ENCODE data around the gene ANKRD34A. TPM values are rescaled to one million over a fixed set of nuclear protein-coding genes. Genes with fewer than 3 reads are reported as not detected.

The ANKRD34A gene
- total and polyA plus RNA-seq, 4 donors, result 0.06 to 1.0 (median 0.46) TPM

GRCh38 chr1:145977486-145978470 lies 13.4 kb upstream of the ANKRD34A start:
- WGBS, 2 donors, result 17 to 18% methylated on average over 8 to 9 of the region's 9 CpGs
- Histone ChIP-seq H3K27me3 (ENCODE audit: control insufficient read depth in 3 of 3, insufficient read depth in 3 of 3, low read length in 2 of 3) (no peaks in the 10 kb centered on the region), H3K9me3 (ENCODE audit: control insufficient read depth in 4 of 4, insufficient read depth in 3 of 4, low read length in 3 of 4) (no peaks in the 10 kb centered on the region), H3K9ac (ENCODE audit: insufficient read depth in 1 of 2, low read length in 2 of 2) (peak overlapping the region in 1 of 2 donors; percentile 97), H3K4me3 (no peak overlapping the region), H3K4me1 (ENCODE audit: control insufficient read depth in 5 of 5, insufficient read depth in 5 of 5, low read length in 5 of 5) (peaks cover 12 to 38% (median 22%) of the 10 kb centered on the region in 5 donors), H3K27ac (ENCODE audit: low read depth in 1 of 2, low read length in 1 of 2) (peak overlapping the region; percentile 88 to 99), H3K36me3 (ENCODE audit: control insufficient read depth in 4 of 4, insufficient read depth in 4 of 4, low read length in 4 of 4) (peaks cover 0 to 5% (median 1%) of the 10 kb centered on the region in 4 donors)
- TF ChIP-seq CTCF (IDR thresholded peaks at IDR 0.05; ENCODE audit: control extremely low read depth, extremely low read depth), result peak; percentile 91
- DNase-seq (peak; percentile 79 to 95 (median 87)), ATAC-seq (ENCODE audit: insufficient read depth, low FRiP score) (no peak)

- ATAC-seq (ENCODE audit: insufficient read depth, low FRiP score), result no peak
- H3K36me3 ChIP-seq (ENCODE audit: control insufficient read depth in 4 of 4, insufficient read depth in 4 of 4, low read length in 4 of 4), result peaks cover 0 to 5% (median 1%) of the 10 kb centered on the region in 4 donors
- peaks cover 13 to 32% (median 22%) of the 10 kb centered on the region in 5 donors for H3K4me1 ChIP-seq (ENCODE audit: control insufficient read depth in 5 of 5, insufficient read depth in 5 of 5, low read length in 5 of 5)
- WGBS, 2 donors, result 83 to 91% methylated on average over 5 of the region's 5 CpGs
- H3K27me3 ChIP-seq (ENCODE audit: control insufficient read depth in 3 of 3, insufficient read depth in 3 of 3, low read length in 2 of 3), result no peaks in the 10 kb centered on the region
- H3K9ac ChIP-seq (ENCODE audit: insufficient read depth in 1 of 2, low read length in 2 of 2), result no peak overlapping the region
- no peak overlapping the region for H3K4me3 ChIP-seq
- TF ChIP-seq CTCF (IDR thresholded peaks at IDR 0.05; ENCODE audit: control extremely low read depth, extremely low read depth), result no peak
- H3K9me3 ChIP-seq (ENCODE audit: control insufficient read depth in 4 of 4, insufficient read depth in 3 of 4, low read length in 3 of 4), result no peaks in the 10 kb centered on the region
- DNase-seq, result no peak
- peak overlapping the region in 1 of 2 donors; percentile 99 for H3K27ac ChIP-seq (ENCODE audit: low read depth in 1 of 2, low read length in 1 of 2)
Measured at GRCh38 chr1:145977016-145977415, 12.6 kb upstream of the ANKRD34A start.

- 85 to 90% methylated on average over 4 of the region's 4 CpGs for WGBS, 2 donors
- no peak overlapping the region for H3K4me3 ChIP-seq
- TF ChIP-seq CTCF (IDR thresholded peaks at IDR 0.05; ENCODE audit: control extremely low read depth, extremely low read depth), result no peak
- peaks cover 0 to 5% (median 1%) of the 10 kb centered on the region in 4 donors for H3K36me3 ChIP-seq (ENCODE audit: control insufficient read depth in 4 of 4, insufficient read depth in 4 of 4, low read length in 4 of 4)
- no peaks in the 10 kb centered on the region for H3K9me3 ChIP-seq (ENCODE audit: control insufficient read depth in 4 of 4, insufficient read depth in 3 of 4, low read length in 3 of 4)
- ATAC-seq (ENCODE audit: insufficient read depth, low FRiP score) (no peak), DNase-seq (no peak)
- no peak overlapping the region for H3K9ac ChIP-seq (ENCODE audit: insufficient read depth in 1 of 2, low read length in 2 of 2)
- no peak overlapping the region for H3K27ac ChIP-seq (ENCODE audit: low read depth in 1 of 2, low read length in 1 of 2)
- no peaks in the 10 kb centered on the region for H3K27me3 ChIP-seq (ENCODE audit: control insufficient read depth in 3 of 3, insufficient read depth in 3 of 3, low read length in 2 of 3)
- H3K4me1 ChIP-seq (ENCODE audit: control insufficient read depth in 5 of 5, insufficient read depth in 5 of 5, low read length in 5 of 5), result peaks cover 5 to 31% (median 17%) of the 10 kb centered on the region in 5 donors
Measured at GRCh38 chr1:145975216-145975615, 10.8 kb upstream of the ANKRD34A start.

Measured in lung (tissue), 12 donors.